Measurements from ENCODE around the gene OPCML.

The OPCML gene

GRCh38 chr11:133115099-133115498, 417.2 kb downstream of the OPCML start:
- DNase-seq: no peak

GRCh38 chr11:133107763-133108162, 424.5 kb downstream of the OPCML start:
- DNase-seq: no peak

- no peak for DNase-seq
These were observed 425.2 kb downstream of the OPCML start for GRCh38 chr11:133107136-133107535.

GRCh38 chr11:133106417-133106816, 425.9 kb downstream of the OPCML start:
- no peak for DNase-seq

- no peak for DNase-seq
These were observed 428.1 kb downstream of the OPCML start for GRCh38 chr11:133104009-133104744.

GRCh38 chr11:133096981-133097380, 435.3 kb downstream of the OPCML start:
- DNase-seq: no peak

GRCh38 chr11:133086518-133086917, 445.8 kb downstream of the OPCML start:
- DNase-seq: no peak

GRCh38 chr11:133082841-133083488, 449.3 kb downstream of the OPCML start:
- peak; percentile 19 to 54 for DNase-seq

GRCh38 chr11:133082453-133082781, 449.9 kb downstream of the OPCML start:
- no peak for DNase-seq

GRCh38 chr11:133081730-133082452, 450.4 kb downstream of the OPCML start:
- no peak for DNase-seq

GRCh38 chr11:133081020-133081419, 451.3 kb downstream of the OPCML start:
- DNase-seq: no peak

GRCh38 chr11:133078591-133079404, 453.5 kb downstream of the OPCML start:
- peak in 1 of 2 donors; percentile 4 for DNase-seq

GRCh38 chr11:133078012-133078411, 454.3 kb downstream of the OPCML start:
- DNase-seq: no peak

- no peak for DNase-seq
These were observed 456.9 kb downstream of the OPCML start for GRCh38 chr11:133075351-133075750.

- no peak for DNase-seq
These were observed 459.3 kb downstream of the OPCML start for GRCh38 chr11:133072858-133073582.

GRCh38 chr11:133072378-133072777, 459.9 kb downstream of the OPCML start:
- DNase-seq: no peak

- DNase-seq: no peak
These were observed 461.5 kb downstream of the OPCML start for GRCh38 chr11:133070791-133071190.

- DNase-seq: no peak
These were observed 462.1 kb downstream of the OPCML start for GRCh38 chr11:133070021-133070713.

GRCh38 chr11:133065847-133066485, 466.3 kb downstream of the OPCML start:
- DNase-seq: no peak

GRCh38 chr11:133064961-133065360, 467.3 kb downstream of the OPCML start:
- no peak for DNase-seq

All from CD4-positive, alpha-beta T cell treated with Interferon alpha-2 for 1 hour (primary cell).